ENCODE results near the gene DGKG.

DNA sequence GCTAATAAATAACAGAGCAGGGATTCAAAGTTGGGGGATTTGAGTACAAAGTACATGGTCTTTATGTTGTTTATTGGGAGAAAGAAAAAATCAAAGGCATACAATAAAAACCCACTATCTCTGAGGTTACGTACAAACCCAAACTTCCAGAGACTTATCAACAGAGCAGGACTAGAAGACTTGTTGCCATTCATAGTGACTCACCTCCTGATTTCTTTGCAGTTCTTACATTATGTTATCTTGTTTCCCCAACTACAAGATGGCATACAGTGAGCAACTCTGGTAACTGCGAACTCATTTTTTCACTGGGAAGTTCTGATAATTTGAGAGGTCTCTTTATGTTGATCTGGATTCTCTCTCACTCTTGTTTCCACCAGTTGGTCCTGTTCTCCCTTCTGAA, 172.5 kb downstream of the DGKG start:
- TF ChIP-seq, protein P1, sequence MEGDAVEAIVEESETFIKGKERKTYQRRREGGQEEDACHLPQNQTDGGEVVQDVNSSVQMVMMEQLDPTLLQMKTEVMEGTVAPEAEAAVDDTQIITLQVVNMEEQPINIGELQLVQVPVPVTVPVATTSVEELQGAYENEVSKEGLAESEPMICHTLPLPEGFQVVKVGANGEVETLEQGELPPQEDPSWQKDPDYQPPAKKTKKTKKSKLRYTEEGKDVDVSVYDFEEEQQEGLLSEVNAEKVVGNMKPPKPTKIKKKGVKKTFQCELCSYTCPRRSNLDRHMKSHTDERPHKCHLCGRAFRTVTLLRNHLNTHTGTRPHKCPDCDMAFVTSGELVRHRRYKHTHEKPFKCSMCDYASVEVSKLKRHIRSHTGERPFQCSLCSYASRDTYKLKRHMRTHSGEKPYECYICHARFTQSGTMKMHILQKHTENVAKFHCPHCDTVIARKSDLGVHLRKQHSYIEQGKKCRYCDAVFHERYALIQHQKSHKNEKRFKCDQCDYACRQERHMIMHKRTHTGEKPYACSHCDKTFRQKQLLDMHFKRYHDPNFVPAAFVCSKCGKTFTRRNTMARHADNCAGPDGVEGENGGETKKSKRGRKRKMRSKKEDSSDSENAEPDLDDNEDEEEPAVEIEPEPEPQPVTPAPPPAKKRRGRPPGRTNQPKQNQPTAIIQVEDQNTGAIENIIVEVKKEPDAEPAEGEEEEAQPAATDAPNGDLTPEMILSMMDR (IDR thresholded peaks at IDR 0.05), result no peak
- TF ChIP-seq EP300 (IDR thresholded peaks at IDR 0.05), result no peak

Measured in suprapubic skin (tissue), 3 donors.